Endometrial microvascular endothelial cells (primary cell): ENCODE data around the gene SMIM35. TPM values are rescaled to one million over a fixed set of nuclear protein-coding genes. Genes with fewer than 3 reads are reported as not detected.
"Not testable (repeated sequence)": the region's sequence is repeated elsewhere in the genome, so short reads cannot be mapped to it uniquely, and the experiment has no call there.

Experiments used
- in situ Hi-C: cut with HindIII; loops from 2 replicates; pipeline ENCODE4 v1.10.0; 2017; ENCODE audit warnings: low sequenced_read_pairs, low pct_unique_long_range_greater_than_20kb; ENCODE audit errors: inconsistent ontology term
- total RNA-seq: library from RNA; depleted of rRNA; stranded (reverse); fragments of >200 nt; gene quantifications from one replicate; pipeline ENCODE4 v1.2.3, GENCODE V29; 2015; ENCODE audit errors: inconsistent ontology term

The SMIM35 gene
- total RNA-seq, 1 donor from 2014 or later, result not detected

DNA sequence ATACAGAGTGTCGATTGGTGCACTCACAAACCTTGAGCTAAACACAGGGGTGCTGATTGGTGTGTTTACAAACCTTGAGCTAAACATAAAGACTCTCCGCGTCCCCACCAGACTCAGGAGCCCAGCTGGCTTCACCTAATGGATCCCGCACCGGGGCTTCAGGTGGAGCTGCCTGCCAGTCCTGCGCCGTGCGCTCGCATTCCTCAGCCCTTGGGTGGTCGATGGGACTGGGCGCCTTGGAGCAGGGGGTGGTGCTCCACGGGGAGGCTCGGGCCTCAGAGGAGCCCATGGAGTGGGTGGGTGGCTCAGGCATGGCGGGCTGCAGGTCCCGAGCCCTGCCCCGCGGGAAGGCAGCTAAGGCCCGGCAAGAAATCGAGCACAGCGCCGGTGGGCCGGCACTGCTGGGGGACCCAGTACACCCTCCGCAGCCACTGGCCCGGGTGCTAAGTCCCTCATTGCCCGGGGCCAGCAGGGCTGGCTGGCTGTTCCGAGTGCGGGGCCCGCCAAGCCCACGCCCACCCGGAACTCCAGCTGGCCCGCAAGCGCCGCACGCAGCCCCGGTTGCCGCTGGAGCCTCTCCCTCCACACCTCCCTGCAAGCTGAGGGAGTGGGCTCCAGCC, 108.4 kb downstream of the SMIM35 start:
- in situ Hi-C loops, result not testable (repeated sequence)

DNA sequence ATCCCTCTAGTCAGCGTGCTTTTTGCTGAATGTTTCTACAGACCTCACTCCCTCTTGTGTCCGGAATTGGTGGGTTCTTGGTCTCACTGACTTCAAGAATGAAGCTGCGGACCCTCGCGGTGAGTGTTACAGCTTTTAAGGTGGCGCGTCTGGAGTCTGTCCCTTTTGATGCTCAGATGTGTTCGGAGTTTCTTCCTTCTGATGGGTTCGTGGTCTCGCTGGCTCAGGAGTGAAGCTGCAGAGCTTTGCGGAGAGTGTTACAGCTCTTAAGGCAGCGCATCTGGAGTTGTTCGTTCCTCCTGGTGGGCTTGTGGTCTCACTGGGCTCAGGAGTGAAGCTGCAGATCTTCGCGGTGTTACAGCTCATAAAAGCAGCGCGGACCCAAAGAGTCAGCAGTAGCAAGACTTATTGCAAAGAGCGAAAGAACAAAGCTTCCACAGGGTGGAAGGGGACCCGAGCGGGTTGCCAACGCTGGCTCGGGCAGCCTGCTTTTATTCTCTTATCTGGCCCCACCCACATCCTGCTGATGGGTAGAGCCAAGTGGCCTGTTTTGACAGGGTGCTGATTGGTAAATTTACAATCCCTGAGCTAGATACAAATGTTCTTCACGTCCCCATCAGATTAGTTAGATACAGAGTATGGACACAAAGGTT, 109.0 kb downstream of the SMIM35 start:
- in situ Hi-C loops, result not testable (repeated sequence)

DNA sequence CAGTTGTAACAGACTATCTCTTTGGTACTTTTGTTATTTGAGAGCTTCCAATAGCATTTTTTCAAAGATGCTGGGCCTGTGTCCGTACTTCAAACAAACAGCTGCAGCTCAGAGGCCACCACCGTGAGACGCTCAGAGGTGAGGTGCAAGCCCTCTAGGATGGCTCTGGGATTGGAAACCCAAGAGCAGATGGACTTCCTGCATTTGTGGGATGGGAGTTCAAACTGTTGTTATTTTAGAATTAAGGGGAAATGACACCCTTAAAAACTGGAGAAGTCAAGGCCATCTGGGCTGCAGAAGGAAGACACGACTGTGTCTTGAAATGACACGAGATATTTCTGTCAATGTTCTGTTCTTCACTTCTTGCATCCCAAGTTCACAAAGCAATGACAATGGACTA, 109.7 kb downstream of the SMIM35 start:
- in situ Hi-C loops, result no loop called here

DNA sequence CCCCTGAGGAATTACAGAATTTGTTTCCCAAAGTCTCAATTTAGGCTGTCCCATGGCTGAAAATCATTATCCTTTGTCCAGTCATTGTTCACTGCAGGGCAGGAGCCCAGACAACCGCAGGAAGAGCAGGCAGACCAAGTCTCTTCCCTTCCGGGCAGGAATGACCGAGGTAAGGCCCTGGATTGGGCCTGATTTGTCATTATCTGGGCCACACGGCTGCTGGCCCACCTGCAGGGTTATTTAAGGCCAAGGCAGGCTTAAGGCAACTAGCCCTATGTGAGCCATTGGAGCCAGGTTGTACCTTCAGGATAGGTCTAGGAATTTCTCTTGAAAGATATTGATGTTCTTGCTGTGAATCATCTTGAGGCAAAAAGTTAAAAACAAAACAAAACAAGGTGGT, 110.3 kb downstream of the SMIM35 start:
- in situ Hi-C loops, result no loop called here

DNA sequence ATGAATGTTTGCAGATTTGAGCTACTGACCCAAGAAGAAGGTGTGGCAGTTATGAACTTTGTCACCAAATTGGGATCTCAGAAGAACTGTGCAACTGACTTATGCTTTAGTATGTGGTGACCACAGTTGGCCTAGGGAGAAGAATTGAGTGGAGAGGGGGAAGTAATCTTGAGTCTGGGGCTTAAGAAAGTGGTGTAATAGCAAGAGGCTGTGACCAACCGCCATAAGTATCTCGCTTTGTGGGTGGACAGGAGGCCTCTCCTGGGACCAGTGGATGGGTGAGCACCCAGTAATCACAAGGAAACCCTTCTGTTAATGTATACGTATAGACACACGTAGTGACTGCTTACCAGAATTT, 113.3 kb downstream of the SMIM35 start:
- in situ Hi-C loops, result no loop called here

DNA sequence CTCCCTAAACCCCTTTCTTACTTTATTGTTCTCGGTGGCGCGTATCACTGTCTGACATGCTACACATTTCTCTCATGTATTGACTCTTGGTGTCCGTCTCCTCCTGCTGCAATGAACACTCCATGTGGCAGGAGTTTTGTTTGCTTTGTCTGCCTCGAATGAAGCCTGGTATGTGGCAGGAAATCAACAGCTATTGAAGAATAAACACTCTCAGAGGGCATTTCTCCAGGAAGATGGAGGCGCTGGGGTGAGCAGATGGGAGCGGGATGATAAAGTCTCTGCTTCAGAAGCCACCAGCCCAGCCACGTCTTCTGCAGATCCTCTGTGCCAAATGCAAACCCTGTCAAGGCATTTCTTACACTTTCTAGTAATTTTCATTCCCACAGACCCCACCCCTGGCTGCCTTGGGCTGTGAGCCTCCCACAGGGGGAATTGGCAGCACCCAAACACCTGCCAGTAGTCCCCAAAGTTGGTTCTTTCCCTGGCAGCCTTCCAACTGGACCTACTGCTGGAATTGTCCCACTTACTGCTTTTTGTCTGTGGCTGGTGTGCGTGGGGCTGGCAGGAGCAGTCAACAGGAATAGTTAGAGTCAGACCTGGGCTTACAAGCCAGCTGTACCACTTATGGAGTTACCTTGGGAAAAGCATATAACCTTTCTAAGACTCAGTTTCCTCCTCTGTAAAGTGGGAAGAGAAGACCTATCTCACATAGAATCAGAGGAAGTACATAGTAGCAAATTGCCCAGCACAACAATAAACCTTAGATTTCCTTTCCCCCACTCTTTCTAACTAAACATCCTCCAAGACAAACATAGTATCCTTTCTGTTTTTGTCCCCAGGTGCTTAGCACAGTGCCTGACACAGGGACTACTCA, 113.9 kb downstream of the SMIM35 start:
- in situ Hi-C loops, result no loop called here

DNA sequence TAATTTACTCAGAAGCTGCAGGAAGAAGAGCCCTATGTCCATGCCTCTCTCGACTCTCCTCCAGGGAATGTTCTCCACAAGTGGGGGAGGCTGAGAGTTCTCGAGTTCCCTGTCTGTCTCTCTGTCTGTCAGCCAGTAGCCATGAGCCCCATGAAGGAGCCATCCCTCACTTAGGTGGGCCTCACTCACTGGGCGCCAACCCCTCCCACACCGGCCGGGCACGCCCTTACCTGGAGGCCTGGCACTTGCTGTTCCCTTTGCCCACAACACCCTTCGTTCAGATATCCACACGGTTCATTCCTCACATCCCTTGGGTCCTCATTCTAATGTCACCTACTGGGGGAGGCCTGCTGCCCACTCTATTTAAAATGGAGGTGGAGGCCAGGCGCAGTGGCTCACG, 114.7 kb downstream of the SMIM35 start:
- in situ Hi-C loops, result no loop called here

DNA sequence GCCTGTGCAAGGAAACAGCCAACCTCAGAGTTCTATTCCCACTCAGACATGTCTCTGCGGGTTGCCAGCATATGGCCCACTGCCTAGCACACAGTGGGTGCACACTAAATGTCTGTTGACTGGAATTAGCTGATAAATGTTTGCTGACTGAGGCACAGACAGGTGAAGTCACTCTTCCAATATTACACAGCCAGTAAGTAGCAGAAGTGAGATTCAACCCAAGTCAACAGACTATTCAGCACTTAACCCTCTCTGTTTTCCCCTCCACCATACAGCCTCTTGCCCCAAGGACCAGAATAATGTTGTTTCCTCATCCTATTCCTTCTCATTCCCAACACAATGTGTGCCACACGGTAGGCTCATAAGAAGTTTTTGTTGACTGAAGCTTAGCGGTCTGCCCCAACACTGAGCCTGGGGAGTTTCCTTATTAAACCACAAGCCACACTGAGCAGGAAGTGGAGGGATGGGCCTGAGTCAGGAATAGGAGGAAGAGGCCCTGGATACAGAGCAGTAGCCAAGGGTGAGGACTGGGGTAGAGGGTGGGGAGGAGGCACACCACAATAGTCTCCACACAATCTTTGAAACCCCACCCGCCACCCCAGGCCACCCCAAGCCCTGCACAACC, 116.3 kb downstream of the SMIM35 start:
- in situ Hi-C loops, result no loop called here

DNA sequence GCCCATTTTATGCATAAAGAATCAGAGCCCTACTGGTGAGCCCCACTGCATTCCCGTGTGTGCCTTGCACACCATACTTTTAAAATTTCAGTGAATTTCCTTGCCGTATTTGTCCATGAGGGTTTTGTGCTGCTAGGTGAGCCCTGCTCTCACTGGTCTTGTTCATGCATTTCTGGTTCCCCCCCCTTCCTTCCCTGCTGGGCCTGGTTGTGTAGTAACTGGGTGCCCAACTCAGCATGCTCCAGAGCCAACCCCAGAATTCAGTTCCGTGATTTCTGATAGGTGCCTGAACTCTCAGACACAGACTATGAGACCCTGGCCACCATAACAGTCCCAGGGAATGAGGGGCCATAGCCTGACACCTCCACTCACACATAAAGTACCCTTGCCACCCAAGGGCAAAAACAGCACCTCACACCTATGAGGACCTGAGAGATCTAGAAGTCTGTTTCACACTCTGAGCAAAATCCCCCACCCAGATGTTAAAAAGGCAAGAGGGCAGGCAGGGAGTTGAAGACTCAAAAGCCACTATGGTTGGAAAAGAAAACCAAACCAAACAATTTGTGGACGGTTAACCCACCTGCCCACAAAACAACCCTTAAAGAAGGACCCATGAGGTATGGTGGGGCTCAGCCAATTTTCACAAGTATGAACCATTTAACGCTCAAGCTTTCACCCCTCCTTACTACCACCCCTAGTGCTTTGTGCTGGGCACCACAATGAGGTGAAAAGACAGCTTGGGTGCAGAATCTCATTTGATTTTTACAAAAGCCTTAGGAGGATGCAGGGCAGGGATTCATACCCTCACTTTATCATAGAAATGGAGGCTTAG, 117.4 kb downstream of the SMIM35 start:
- in situ Hi-C loops, result no loop called here

DNA sequence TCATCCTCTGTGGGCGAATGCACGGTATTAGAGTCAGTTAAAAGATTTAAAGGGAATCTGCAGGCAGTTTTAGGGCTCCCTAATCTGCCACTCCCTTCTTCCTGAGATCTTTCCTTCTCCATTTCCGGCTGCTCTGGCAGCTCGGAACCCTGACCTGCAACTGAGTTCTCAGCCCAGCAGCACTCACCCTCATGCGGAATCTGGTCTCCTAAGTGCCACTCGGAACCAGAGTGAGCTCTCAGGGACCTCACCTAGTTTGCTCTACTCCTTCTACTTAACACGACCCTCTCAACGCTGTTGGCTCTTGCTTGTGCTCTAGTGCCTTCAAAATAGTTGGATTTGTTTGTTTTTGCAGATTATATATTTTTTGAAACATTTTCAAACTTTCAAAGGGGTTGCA, 119.9 kb downstream of the SMIM35 start:
- in situ Hi-C loops, result no loop called here

DNA sequence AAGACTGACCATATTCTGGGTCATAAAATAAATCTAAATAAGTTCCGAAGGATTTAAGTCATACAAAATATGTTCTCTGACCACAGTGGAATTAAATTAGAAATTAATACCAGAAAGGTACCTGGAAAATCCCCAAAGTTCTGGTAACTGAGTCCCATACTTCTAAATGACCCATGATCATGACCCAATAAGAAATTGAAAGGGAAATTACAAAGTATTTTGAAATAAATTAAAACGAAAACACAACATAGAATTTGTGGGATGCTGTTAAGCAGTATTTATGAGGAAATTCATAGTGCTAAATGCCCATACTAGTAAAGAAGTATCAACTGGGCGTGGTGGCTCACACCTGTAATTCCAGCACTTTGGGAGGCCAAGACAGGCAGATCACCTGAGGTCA, 123.9 kb downstream of the SMIM35 start:
- in situ Hi-C loops, result no loop called here

DNA sequence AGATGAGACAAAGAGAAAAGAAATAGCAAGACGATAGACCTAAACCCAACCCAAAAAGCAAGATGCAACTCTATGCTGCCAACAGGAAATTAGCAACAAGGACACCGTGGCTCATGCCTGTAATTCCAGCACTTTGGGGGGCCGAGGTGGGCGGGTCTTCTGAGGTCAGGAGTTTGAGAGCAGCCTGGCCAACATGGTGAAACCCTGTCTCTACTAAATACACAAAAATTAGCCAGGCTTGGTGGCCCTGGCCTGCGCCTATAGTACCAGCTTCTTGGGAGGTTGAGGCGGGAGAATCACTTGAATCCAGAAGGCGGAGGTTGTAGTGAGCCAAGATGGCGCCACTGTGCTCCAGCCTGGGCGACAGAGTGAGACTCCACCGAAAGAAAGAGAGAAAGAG, 124.9 kb downstream of the SMIM35 start:
- in situ Hi-C loops, result no loop called here

DNA sequence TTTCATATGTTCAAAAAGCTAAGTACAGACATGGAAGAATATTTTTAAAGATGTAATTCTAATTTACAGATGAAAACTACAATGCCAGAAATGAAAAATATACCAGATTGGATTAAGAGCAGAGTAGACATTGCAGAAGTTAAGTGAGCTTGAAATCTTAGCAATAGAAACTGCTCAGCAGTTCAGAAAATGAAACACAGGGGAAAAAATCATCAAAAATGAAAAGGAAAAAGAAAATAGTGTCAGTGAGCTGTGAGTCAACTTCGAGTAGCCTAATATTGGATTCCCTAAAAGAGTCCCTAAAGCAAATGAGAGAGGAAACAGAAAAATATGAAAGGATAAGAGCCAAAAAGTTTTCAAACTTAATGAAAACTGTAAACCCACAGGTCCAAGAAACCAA, 126.4 kb downstream of the SMIM35 start:
- in situ Hi-C loops, result no loop called here

DNA sequence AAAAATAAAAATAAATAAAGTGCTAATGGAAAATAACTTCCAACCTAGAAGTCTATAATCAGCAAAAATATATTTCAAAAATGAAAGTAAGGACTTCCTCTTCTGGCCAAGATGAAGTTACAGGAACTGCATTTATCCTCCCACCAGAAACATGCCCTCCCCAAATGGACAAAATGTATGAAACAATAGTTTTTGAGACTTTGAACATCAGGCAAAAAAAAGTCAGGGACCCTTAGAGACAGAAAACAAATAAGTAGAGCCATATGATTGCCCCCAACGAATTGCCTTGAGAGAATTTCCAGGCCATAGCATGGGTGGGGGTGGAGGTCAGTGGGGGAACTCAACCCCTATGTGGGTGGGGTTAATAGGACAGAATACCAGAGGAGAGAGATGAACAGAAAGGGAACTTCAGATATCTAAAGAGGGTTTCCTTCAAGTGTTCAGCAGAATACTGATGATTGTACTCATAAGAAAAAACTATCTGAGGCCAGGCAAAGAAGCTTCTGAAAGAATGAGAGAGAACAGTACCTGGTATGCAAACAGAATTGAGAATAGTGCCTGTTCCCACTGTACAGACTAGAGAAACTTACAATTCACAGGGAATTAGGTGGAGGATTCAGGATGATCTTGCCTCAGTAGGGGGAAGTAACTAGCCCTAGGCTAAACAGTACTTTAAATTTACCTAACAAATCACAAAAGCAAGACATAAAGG, 127.2 kb downstream of the SMIM35 start:
- in situ Hi-C loops, result no loop called here

DNA sequence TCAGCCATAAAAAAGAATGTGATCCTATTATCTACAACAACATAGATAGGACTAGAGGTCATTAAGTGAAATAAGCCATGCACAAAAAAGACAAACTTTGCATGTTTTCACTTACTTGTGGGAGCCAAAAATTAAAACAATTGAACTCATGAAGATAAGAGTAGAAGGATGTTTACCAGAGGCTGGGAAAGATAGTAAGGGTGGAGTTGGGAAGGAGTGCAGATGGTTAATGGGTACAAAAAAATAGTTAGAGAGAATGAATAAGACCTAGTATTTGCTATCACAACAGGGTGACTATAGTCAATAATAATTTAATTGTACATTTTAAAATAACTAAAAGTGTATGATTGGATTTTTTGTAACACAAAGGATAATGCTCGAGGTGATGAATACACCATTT, 127.8 kb downstream of the SMIM35 start:
- in situ Hi-C loops, result no loop called here
